Right renal cortex interstitium (tissue), 3 donors: Measurements from ENCODE around the gene SCGB3A1. TPM values are rescaled to one million over a fixed set of nuclear protein-coding genes. Genes with fewer than 3 reads are reported as not detected.

Experiments used
- DNase-seq, 3 donors: peaks; one replicate each; pipeline ENCODE4 v3.0.0-alpha.2; 2013; ENCODE audit warnings: low read depth in 3 of 3, low spot score in 2 of 3
- polyA plus RNA-seq, 3 donors: library from polyadenylated mRNA; unstranded; fragments of 120-200 nt; gene quantifications; one replicate each; pipeline ENCODE4 v1.2.1, GENCODE V29; 2013; ENCODE audit not compliant: insufficient read length in 3 of 3

SCGB3A1 gene
- polyA plus RNA-seq, 3 donors: 0.74 to 0.78 (median 0.75) TPM

DNA sequence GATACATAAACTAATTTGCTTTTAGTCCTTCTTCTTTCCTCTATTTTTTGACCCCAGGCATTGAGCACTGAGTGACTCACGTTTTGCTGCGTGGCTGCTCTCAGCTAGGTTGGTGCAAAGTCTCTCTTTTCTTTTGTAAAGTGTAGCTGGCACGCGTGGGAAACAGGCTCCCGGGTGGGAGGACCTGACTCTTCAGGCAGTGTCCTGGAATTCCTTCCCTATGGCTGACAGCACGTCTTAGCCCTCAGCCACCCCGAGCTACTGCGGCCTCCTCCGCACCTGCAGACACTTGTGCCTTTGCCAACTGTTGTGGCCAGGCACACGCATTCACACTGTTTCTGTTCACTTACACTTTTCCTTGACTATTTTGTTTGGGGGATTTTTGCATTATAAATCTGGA, 877 bp upstream of the SCGB3A1 start:
- no peak for DNase-seq

DNA sequence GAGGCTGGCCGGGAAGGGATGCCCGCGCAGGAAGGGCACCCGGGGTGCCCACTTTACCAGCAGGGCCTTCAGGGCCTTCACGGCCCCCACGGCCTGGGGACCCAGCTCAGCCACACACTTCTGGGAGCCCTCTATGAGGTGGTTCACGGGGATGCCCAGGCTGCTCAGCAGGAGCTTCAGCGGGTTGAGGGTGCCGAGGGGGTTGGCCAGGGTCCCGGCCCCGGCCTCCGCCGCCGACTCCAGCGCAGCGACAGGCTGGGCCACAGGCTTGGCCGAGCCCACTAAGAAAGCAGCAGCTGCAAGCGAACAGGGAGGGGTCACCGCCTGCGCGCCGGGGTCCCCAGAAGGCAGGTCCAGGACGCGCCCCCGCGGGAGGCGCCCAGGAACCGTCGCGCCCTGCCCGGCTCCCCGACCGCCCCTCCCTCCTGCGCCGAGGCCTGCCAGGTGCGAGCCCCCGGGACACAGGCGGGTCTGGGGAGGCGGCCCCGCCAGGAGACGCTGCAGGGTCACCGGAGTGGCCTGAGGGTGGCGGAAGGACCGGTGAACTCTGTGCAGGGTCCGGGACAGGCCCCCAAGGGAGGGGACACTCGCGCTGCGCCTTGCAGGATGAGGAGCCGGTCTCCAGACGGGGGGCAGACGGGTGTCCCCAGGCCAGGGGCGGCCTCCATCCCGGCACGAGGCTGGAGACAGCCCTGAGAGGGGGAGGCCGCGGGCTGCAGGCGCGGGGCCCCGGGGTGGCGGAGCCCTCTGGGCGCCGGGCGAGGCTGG, 572 bp downstream of the SCGB3A1 start:
- no peak for DNase-seq

DNA sequence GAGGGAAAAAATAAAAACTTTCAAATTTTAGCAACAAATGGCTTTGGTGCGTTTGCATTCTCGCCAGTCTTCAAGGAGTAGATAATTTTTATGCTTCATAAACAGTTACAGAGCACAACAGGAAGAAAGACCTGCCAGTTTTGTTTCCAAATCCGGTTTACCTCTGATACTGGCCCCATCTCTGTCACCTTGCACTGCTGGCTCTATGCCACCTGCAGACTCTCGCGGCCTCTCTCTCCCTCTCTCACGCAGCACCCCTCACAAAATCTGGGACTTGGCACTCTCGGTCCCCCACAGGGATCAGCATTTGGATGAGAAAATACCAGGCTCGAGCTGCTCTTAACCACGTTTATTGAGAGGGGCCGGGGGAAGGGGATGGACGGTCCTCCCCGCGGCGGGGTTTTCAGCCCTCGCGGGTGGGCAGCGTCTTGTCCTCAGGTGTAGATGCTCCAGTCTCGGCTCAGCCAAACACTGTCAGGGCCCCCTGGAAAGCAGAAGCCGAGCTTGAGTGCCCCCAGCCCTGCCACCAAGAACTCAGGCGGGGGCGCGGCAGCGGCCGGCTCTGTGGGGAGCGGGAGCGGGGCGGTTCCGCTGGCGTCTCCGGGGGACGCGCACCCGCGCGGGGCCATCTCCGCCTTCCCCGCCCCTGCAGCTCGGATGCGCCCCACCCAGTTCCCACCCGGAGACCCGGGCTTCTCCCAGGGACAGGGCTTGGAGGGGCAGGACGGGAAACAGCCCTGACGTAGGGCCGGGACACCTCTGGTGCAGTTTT, 1.3 kb downstream of the SCGB3A1 start:
- DNase-seq: no peak

DNA sequence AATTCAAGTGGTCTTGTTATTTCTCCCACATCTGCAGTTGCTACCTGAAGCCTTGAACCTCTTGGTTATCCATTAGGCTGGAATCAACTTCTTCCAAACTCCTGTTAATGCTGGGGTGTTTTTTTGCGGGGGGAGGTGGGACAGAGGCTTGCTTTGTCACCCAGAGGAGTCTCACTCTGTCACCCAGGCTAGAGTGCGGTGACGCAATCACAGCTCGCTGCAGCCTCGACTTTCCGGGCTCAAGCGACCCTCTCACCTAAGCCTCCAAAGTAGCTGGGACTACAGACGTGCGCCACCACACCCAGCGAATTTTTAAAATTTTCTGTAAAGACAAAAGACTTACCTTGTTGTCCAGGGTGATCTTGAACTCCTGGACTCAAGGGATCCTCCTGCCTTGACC, 4.4 kb downstream of the SCGB3A1 start:
- no peak for DNase-seq

DNA sequence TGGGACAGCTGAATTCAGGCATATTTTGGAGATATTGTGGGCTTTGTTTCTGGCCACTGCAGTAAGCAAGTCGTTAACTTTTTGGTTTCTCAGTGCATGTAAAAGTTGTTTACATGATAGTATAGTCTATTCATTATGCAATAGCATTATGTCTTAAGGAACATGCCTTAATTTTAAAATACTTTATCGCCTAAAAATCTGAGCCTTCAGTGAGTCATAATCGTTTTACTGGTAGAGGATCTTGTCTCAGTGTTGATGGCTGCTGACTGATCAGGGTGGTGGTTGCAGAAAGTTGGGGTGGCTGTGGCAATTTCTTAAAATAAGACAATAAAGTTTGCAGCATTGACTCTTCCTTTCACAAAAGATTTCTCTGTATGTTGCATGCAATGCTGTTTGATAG, 5.1 kb downstream of the SCGB3A1 start:
- no peak for DNase-seq

DNA sequence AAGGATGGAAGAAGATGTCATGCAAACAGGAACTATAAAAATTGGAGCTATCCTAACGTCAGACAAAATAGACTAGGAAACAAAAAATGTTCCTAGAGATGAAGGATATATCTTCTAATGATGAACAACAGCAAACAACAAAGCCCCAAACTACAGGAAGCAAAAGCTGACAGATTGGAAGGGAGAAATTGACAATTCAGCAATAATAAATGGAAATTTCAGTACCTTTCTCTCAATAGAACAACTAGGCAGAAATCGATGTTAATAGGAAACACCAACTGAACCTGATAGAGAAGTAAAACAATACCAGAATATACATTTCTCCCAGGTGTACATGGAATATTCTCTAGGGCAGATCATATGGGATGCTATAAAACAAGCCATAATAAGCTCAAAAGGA, 7.6 kb downstream of the SCGB3A1 start:
- DNase-seq: no peak

DNA sequence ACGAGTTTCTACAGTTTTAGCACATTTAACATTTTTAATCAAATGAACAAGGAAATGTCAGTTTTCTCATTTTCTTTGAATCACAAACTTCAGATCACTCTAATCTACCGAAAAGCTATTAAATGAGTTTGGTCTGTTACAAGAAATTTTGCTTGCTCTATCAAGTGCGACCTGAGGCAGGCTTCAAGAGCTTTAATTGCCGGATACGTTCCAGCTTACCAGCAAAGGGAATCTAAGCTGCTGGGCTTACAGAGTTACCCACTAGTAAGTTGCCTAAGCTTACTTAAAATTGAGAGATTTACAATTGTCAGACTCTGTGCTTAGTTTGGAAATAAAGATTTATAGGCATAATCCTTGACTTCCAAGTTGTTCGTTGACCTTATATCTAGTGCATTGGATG, 10.6 kb downstream of the SCGB3A1 start:
- DNase-seq: no peak

DNA sequence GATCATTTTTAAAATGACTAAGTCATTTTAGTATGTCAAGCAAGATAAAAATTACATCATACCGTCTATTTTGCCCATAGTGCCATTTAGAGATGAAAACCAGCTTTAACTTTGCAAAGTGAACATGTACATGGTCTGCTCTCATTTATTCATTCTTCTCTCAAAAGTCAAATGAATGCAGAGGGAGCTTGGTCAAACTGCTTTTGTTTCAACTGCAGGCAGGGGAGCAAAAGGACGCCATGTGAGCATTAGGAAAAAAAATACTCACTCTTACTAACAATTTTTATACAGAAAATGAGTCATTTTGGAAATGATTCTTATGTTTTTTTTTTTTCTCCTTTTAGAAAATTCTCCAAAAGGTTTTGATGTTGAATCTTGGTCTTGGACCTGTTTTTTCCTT, 15.7 kb downstream of the SCGB3A1 start:
- DNase-seq: no peak

DNA sequence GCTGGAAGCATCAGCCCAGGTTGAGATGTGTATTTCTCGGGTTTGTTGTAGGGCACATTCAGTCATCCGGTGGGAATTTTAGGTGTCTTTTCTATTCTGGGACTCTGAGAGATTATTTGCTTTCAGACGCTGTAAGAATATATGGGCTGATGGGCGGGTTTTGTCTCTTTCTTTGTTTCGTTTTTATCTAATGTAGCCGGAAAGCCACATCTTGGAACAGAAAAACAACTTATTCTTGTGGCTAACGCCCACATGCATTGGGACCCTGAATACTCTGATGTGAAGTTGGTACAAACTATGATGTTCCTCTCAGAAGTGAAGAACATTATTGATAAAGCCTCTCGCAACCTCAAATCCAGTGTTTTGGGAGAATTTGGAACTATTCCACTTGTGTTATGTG, 22.4 kb downstream of the SCGB3A1 start:
- no peak for DNase-seq

DNA sequence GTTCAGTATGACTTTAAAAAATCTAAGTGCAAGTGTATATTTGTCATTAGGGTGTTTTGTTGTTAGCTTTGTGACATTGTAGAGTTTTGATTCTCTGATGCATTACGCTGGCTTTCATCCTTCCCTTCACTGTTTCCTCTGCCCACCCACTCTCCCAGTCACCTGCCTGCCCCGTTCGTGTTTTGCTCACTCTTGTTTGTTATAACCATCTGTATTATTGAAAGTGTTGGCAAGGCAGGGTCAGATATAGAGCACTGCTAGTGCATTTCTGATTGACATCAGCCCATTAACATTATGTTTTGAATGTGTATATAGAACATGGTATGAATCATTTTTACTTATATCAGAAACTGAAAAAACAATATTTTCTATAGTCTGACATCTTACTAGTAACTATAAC, 27.3 kb downstream of the SCGB3A1 start:
- no peak for DNase-seq

DNA sequence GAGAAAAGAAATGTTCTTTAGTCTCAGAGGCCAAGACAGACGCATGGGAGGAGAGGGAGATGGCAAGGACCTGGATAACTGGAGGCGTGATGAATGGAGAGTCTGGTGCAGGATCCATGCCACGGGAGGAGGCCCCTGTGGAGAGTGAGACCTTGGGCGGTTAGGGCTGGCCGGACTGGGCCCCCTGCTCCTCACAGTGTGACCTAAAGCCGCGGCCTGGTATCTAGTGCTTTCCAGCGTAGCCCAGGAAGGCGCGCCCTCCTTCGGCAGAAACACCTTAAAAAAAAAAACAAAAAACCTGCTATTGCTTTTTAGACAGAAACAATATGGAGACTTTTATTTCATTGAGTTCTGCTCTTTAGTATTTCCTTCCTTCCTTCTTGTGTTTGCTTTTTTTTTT, 33.1 kb downstream of the SCGB3A1 start:
- no peak for DNase-seq

DNA sequence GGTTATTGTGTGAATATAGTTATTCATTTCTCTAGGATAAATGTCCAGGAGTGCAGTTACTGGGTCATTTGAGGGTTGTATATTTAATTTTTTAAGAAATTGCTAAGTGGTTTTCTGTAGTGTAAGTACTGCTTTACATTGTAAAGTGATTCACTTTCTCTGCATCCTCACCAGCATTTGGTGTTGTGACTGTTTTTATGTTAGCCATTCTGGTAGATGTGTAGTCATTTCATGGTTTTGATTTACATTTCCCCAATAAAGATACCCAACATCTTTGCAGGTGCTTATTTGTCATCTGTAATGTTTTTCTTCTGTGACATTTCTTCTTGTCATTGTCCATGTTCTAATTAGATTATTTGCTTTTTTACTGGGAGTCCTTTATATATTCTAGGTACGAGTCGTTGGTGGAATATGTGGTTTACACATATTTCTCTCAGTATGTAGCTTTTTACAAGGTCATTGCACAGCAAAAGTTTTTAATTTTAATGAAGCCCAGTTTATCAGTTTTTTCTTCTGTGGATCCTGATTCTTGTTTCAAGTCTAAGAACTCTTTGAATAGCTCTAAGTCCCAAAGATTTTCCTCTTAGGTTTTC, 34.0 kb downstream of the SCGB3A1 start:
- no peak for DNase-seq

DNA sequence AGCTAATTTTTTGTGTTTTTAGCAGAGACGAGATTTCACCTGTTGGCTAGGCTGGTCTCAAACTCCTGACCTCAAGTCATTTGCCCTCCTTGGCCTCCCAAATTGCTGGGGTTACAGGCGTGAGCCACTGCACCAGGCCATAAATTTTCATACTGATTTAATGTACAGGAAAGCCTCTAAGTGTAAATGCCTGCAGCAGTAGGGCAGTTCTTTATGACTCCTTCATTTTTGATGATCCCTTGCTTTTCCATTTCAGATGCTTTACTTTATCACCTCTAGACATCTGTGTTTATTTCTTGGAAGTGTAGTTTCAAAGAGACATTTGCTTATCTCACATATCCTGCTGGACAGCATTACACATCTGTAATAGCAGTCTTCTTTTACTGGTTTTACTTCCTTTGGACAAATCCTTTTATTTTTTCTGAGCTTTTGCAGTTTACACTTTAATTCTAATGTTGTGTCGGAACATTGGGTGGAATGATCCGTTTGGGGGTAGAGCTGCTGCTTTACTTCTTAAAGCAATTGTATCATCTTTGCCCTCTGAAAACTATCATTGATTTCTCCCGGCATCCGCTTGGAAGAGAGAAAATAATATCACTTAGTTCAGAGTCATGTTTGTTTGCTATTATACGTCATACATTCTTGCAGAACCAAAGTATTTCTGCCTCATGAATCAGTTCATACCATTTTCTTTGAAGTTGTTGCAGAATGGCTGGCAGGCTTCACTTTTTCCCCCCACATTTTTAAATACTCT, 36.0 kb downstream of the SCGB3A1 start:
- DNase-seq: no peak

DNA sequence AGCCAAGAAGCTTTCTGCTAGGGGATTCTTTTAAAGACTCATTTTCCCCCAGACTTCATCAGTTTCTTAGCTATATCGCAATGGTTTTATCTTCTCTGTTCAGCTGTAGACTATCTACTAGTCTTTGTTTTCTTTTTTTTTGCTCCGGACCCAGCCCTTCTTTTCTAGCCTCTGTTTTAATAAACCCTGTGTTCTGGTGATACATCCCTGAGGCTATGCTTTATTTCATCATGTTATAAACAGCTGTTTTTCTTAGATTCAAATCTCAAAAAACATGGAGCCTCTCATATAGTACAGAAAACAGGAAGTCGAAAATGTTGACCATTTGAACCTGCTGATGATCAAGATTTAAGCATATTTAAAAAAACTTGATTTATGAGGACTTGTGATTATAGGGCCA, 37.8 kb downstream of the SCGB3A1 start:
- no peak for DNase-seq

DNA sequence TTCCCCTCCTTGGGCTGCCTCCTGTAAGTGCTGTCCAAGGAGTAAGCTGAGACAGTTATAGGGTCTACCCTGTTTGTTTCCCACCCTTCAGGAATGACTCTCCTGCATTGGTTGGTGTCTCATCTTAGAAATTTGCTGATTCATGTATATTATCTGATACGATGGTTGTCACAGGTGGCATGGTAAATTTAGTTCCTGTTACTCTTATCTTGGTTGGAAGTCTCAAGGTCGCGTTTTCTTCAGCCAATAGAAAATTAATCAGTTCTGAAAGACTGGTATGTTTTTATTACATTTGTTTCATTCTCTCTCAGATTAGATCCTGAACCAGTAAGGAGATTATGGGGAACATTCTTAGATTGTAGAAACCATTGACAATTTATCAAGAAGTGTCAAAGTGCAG, 42.7 kb downstream of the SCGB3A1 start:
- no peak for DNase-seq

DNA sequence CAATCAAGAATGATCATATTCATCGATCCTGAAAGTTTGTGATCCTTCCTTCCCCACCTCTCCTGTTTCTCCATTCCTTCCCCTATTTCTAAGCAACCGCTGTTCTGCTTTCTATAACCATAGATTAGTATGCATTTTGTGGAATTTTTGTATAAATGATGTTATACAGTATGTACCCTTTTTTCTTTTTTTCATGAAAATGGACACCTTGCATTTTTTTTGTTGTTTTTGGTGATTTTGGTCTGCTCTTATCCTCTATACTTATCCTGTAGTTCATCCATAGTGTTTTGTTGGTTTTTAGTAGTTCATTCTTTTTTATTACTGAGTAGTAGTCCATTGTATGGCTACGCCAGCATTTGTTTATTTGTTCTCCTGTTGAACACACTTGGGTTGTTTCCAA, 46.1 kb downstream of the SCGB3A1 start:
- DNase-seq: no peak

DNA sequence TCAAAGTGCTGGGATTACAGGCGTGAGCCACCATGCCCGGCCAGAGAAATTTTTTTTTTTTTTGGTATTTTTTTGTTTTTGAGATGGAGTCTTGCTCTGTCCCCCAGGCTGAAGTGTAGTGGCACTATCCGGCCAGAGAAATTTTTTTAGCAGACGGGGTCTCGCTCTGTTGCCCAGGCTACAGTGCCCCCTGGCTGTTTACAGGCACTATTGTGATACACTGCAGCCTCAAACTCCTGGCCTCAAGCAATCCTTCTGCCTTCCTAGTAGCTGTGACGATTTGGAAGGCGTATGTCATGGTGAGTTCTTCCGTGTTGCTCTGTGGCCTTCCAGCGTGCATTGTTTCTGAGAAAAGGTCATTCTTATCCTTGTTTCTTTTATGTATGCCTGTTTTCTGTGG, 49.6 kb downstream of the SCGB3A1 start:
- DNase-seq: no peak
